Hematopoietic multipotent progenitor cell (in vitro differentiated cells): ENCODE results near the gene REP15. TPM values are rescaled to one million over a fixed set of nuclear protein-coding genes. Genes with fewer than 3 reads are reported as not detected.
"Not testable (repeated sequence)": the region's sequence is repeated elsewhere in the genome, so short reads cannot be mapped to it uniquely, and the experiment has no call there.

Experiments used
- DNase-seq, 3 donors: peaks; one replicate each; pipeline ENCODE4 v3.0.0-alpha.2; 2011 to 2015; ENCODE audit warnings: low read depth in 2 of 3, low spot score in 2 of 3
- total RNA-seq: library from RNA; depleted of rRNA; stranded (reverse); fragments of >200 nt; gene quantifications from one replicate; pipeline ENCODE4 v1.2.3, GENCODE V29; 2012

REP15 gene
- total RNA-seq, 1 donor: 0.54 TPM

DNA sequence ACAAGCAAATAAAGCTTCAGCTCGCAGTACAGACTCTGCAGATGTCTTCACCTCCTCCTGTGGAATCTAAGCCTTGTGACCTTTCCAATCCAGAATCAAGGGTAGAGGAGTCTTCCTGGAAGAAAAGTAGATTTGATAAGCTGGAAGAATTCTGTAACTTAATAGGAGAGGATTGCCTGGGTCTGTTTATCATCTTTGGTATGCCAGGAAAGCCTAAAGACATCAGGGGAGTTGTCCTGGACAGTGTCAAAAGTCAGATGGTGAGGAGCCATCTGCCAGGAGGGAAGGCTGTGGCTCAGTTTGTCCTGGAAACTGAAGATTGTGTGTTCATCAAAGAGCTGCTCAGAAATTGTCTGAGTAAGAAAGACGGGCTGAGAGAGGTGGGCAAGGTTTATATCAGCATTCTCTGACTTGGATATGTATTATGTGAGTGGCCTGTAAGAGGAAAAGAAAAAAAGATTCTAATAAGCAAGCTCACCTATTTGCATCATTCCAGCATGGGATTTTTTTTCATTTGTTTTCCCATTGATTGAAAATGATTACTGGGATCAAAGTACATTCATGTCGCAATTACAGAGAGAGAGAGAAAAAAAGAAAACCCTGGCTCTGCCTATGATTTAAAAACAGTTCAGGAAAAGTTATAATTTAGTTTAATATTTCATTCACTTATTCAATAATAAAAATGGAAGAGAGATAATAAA lies 767 bp downstream of the REP15 start:
- no peak for DNase-seq

DNA sequence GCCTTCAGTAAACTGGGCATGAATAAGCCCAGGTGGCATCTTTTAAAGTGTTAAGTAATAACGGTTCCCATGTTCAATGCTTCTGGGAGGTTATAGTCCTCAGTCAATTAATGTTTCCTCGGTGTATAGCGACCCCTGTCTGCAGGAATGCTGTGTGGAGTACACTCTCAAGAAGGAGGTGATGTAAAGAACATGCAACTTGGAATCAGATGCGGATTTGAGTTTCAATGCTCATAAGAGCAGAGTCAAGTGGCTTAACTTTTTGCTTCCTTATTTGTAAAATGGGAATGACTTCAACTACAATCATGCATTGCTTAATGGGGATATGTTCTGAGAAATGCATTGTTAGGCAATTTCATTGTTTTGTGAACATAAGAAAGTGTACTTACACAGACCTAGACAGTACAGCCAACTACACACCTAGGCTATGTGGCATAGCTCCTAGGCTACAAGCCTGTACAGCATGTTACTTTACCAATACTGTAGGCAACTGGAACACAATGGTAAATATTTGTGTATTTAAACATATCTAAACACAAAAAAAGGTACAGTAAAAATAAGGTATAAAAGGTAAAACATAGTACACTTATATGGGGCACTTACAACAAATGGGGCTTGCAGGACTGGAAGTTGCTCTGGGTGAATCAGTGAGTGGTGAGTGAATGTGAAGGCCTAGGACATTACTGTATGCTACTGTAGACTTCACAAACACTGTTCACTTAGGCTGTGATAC lies 7.6 kb downstream of the REP15 start:
- peak in 2 of 3 donors; percentile 66 to 85 for DNase-seq

DNA sequence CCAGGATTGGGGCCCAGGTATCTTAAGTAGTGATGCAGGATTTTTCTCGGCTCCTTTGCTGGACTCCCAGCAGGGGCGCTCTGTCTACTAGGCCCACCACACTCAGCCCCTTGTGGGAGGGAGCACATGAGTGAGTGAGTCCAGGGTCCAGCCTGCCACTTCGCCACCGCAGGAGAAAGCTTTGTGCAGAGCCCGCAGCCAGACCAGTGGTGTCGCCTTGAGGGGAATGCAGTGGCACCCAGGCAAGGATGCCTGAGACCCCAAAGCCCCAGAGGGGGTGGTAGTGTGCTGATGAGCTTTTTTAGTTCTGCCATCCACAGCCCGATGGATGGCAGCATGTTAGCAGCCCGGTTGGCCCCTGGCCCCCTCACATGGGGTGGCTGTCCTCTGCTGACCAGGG lies 9.0 kb downstream of the REP15 start:
- DNase-seq: no peak

DNA sequence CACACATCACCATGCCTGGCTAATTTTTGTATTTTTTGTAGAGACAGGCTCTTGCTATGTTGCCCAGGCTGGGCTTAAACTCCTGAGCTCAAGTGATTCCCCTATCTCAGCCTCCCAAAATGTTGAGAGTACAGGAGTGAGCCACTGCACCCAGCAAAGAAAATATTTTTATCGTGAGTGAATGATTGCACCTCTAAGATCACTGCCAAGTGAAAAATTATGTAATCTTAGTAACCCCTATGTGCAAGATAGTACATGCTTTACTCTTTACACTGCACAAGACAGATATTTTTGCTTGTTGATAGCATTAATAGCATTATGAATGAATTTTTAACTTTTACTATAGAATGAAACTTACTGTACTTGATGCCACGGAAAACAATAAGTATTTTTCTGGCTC lies 11.0 kb downstream of the REP15 start:
- no peak for DNase-seq

DNA sequence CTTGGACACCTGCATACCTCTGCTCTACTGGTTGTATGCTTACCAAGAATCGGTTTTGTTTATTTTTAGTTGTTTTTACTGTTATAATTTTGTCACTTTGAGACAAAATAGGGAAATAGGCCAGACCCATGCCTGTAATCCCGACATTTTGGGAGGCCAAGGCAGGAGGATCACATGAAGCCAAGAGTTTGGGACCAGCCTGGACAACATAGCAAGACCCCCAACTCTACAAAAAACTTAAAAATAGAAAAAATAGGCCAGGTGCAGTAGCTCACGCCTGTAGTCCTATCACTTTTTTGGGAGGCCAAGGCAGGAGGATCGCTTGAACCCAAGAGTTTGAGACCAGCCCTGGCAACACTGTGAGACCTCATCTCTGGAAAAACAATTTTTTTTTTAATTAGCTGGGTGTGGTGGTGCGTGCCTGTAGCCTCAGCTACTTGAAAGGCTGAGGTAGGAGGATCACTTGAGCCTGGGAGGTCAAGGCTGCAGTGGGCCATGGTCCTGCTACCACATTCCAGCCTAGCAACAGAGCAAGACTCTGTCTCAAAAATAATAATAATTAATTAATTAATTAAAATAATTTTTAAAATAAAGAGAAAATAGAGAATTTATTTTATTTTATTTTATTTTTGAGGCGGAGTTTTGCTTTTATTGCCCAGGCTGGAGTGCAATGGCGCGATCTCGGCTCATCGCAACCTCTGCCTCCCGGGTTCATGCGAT lies 13.1 kb downstream of the REP15 start:
- no peak for DNase-seq

DNA sequence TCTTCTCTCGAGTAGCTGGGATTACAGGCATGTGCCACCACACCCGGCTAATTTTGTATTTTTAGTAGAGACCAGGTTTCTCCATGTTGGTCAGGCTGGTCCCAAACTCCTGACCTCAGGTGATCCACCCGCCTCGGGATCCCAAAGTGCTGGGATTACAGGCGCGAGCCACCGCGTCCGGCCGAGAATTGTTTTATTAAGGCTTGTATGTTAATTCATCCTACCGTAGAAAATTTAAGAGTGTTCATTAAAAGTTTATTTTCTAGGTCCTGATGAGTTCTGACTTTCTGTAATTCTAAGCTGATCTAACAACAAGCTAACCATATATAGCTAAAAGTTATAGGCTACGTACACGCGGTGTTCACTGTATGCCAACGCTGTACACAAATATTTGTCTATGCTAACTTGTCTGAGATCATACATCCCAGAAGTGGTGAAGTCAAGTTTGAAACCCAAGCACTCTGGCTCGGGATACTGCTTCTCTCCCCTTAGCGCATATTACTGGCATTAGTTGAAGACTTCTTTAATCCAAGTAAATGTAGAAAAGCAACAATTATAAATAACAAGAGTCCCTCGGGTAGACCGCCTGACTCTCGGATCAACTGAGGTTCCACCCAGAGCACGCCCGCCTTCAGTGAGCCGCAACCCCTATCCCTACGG lies 13.8 kb downstream of the REP15 start:
- DNase-seq: peak in 1 of 3 donors; percentile 28

DNA sequence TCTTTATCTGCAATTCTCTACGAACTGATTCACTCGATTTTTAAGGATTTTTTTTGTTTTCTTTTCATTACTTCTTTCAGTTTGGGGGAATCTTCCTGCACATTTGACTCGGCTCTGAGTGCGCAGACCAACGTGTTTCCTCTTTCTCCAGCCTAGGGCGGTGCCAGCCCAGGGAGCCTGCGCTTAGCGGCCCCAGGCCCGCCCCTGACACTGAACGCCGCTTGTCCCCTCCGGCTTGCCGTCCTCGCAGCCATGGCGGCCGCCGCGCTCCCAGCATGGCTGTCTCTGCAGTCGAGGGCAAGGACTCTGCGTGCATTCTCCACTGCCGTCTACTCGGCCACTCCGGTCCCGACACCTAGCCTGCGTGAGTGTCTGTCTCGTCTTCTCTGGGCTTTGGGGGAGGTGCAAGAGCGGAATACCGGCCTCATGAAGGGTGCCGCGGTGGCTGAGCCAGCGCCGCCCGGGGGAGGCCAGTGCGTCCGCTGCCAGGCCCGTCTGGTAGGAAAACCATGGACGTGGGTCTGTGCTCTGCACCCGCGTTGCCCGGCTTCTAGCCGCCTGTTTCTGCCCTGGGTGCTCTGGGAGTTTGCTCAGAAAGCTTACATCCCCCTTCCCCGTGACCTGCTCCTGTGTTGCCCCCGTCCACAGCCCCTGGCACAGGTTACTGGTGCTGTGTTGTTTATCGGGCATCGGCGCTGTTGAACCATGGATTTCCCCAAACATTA lies 14.5 kb downstream of the REP15 start, which contains the start of gene MRPS35:
Gene MRPS35 (plus strand): TSS at position 241 of the 725 bp plus-strand sequence. CDS start 12 bp downstream, at position 253.
- peak; percentile 80 to 94 (median 92) for DNase-seq

DNA sequence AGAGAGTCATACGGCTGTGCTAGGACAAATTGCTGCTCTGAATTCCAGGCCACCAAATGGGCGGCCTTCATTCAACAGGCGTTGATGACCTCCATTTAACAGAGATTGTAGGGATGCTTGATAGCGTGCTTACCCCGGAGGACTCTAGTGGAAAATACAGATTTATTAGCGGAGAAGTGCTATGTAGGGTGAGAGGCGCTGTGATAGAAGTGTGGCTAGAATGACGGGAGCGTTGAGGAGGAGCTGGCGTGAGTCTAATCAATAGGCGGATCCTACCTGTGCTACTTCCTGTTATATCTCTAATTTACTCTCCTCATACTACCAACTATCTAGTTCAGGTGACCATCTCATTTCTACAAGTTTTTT lies 15.1 kb downstream of the REP15 start:
- DNase-seq: no peak

DNA sequence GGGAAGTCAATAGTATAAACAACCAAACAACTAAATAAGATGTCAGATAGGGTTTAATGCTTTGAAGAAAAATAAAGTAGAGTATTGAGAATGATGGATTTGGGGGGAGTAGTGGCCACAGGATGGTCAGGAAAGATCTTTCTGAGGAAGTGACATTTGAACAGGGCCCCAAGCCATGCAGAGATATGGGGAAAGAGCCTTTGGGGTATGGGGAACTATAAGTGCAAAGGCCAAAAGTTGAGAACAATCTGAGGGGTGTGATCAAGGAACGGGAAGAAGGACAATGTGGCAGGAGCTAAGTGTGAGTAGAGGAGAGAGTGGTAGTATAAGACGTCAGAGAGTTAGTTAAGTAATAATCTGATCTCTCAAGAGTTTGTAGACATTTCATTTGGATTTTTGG lies 15.7 kb downstream of the REP15 start:
- DNase-seq: no peak

DNA sequence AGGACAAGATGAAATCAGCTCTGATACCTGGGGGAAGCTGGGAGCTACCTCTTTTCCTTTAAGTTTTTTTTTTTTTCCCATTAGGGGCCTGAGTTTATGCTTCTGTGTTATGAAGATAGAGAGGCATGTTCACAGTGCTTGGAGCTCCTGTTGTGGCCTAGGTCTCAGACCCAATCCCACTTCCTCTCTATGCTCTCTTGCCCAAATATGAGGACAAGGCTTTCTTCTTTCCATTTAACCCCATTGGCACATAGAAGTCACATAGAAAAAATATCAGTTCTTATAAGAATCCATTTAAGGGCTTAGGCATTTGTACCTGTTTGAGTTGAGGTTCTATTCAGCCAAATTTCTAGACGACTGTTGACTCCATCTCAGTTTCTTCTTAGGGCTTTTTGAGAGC lies 27.0 kb downstream of the REP15 start:
- DNase-seq: no peak

DNA sequence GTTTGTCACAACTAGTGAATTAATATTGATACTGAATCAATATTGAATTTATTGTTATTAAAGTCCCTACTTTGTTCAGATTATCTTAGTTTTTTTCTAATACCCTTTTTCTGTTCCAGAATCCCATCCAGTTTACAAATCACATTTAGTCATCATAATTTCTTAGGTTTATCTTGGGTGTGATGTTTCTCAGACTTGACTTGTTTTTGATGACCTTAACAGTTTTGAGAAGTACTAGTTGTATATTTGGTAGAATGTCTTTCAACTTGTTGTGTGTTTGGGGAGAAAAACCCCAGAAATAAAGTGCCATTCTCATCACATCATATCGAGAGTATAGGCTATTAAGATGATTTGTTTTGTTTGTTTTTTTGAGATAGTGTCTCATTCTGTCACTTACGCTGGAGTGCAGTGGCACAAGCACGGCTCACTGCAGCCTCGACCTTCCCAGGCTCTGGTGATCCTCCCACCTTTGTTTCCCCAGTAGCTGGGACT lies 33.9 kb downstream of the REP15 start:
- no peak for DNase-seq

DNA sequence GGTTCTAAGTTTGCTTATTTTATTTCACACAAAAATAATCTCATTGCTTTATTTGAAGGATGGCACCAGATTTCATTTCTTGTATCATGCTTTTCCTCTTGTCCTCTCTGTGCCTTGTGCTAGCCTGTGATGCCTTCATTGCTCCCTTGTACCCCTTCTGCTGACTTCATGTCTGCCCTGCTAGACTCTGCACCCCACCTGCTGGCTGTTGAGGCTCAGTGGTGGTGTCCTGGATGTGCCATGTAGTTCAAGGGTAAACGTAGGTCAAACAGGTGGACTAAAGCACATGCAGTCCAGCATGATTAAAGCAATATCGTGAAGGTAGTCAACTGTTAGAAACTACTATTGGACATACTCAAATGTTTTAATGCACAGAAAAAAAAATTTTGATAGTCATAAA lies 36.0 kb downstream of the REP15 start:
- DNase-seq: peak in 1 of 3 donors; percentile 9

DNA sequence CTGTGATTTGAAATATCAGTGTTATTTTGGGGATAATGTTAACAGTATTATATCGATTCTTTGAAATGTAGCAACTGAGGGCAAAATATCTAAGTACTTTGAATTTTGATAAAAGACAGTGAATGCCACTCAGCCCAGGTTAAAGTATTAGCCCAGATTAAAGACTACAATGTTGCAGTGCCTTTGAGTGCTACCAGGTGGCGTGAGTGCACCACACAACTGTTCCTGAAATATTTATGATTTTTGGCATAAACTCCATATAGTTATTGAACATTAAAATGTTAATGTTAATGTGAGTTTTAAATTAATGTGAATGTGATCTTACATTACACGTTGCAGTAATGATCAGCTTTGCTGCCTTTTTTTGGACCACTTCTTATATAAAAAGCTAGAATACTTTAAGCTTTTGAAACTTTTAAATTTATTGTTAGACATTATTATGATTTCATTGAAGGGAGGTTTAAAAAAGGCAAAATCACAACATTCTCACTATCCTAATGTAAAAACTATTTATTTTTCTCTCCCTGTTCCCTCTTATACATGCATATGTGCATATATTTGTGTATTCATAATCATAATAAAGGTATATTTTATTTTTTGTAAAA lies 36.9 kb downstream of the REP15 start:
- DNase-seq: peak in 2 of 3 donors; percentile 22 to 63

DNA sequence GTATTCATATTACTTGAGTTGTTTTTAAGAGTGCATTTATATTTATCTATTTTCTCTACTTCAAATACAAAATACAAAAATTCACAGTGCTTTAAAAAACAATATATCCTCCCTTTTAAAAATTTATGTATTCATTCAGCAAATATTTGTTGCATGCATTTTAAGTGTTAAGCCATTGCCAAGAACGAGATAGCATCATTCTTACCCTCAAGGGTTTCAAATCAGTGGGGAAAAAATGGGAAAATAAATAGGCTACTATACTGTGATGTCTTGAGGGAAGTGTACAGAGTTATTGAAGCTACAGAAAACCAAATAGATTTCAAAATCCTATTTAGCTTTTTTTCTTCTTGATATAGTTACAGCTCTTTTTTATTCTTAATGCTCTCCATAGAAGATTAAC lies 37.5 kb downstream of the REP15 start:
- no peak for DNase-seq

DNA sequence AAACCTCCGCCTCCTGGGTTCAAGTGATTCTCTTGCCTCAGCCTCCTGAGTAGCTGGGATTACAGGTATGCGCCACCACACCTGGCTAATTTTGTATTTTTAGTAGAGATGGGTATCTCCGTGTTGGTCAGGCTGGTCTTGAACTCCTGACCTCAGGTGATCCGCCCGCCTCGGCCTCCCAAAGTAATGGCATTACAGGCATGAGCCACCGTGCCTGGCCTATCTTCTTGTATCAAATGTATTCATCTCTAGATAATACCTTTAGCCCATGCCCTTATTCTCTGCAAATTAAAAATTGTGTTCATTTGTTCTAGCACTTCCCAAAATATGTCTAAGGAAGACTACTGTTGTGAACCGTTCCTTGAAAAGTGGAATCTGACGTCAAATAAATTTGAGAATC lies 38.1 kb downstream of the REP15 start:
- not testable (repeated sequence) for DNase-seq

DNA sequence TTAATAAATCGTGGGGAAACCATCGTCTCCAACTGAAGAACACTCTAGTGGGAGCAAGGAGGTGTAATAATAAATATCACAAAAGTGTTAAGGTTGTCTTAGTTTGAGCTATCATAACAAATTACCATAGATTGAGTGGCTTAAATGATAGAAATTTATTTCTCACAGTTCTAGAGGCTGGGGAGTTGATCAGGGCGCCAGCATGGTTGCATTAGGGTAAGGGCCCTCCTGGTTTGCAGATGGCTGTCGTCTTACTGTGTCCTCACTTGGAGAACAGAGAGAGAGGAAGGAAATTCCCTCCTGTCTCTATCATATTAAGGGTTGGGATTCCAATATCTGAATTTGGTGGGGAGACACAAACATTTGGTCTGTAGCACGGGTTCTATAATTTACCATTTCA lies 47.4 kb downstream of the REP15 start:
- DNase-seq: no peak

DNA sequence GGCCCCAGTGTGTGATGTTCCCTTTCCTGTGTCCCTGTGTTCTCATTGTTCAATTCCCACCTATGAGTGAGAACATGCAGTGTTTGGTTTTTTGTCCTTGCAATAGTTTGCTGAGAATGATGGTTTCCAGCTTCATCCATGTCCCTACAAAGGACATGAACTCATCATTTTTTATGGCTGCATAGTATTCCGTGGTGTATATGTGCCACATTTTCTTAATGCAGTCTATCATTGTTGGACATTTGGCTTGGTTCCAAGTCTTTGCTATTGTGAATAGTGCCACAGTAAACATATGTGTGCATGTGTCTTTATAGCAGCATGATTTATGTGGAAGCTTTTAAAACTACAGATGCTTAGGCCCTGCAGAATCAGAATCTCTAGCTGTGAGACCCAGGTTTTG lies 49.5 kb downstream of the REP15 start:
- not testable (repeated sequence) for DNase-seq
